ENCODE results near the gene OR51B5. TPM values are rescaled to one million over a fixed set of nuclear protein-coding genes. Genes with fewer than 3 reads are reported as not detected.
"Not testable (repeated sequence)": the region's sequence is repeated elsewhere in the genome, so short reads cannot be mapped to it uniquely, and the experiment has no call there.

Gene OR51B5
- total RNA-seq, 4 donors from 2014 or later = not detected

DNA sequence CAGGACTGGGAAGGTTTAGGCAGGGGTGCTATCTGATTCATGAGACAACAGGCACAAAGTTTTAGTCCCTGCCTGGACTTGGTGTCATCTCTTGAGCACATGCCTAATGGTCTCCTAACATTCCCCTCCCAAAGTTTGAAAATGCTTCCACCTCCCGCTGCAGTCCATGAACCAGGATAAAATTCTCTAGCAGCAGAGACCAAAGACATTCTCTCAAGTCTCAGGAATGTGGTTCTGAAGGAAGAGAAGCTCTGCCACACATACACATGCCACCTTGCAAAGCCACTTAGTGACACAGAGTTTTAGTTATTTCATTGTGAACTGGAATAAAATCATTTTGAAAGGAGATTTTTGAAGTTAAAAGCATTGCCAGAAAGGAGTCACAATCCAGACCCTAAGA is 23.5 kb upstream of the OR51B5 start:
- intact Hi-C loops (cut with DNase I; ENCODE audit: low total_unique reads) (no loop called here), in situ Hi-C loops (cut with MboI; ENCODE audit: low pct_ligation_motif_present in 1 of 4, low pct_unique_long_range_greater_than_20kb in 1 of 4, low sequenced_read_pairs in 3 of 4) (no loop called here)
- Histone ChIP-seq H3K36me3 (no peaks in the 10 kb centered on the region), H3K27me3 (no peaks in the 10 kb centered on the region), H3K27ac (no peak overlapping the region), H3K4me1 (no peaks in the 10 kb centered on the region), H3K9me3 (no peaks in the 10 kb centered on the region), H3K4me3 (no peak overlapping the region)
- DNase-seq = no peak
- 75% methylated on average over 1 of the region's 1 CpG; no CpG with 5 or more reads in 1 of the 2 donors for WGBS, 2 donors (ENCODE audit: low coverage in 1 of 2)
- TF ChIP-seq, protein P1, sequence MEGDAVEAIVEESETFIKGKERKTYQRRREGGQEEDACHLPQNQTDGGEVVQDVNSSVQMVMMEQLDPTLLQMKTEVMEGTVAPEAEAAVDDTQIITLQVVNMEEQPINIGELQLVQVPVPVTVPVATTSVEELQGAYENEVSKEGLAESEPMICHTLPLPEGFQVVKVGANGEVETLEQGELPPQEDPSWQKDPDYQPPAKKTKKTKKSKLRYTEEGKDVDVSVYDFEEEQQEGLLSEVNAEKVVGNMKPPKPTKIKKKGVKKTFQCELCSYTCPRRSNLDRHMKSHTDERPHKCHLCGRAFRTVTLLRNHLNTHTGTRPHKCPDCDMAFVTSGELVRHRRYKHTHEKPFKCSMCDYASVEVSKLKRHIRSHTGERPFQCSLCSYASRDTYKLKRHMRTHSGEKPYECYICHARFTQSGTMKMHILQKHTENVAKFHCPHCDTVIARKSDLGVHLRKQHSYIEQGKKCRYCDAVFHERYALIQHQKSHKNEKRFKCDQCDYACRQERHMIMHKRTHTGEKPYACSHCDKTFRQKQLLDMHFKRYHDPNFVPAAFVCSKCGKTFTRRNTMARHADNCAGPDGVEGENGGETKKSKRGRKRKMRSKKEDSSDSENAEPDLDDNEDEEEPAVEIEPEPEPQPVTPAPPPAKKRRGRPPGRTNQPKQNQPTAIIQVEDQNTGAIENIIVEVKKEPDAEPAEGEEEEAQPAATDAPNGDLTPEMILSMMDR (IDR thresholded peaks at IDR 0.05) = no peak
- TF ChIP-seq POLR2A (IDR thresholded peaks at IDR 0.05) (no peak), EP300 (IDR thresholded peaks at IDR 0.05; ENCODE audit: low read depth) (no peak), POLR2AphosphoS5 (IDR thresholded peaks at IDR 0.05) (no peak)

GRCh38 chr11:5366365-5366764 is 23.0 kb upstream of the OR51B5 start:
- H3K4me3 ChIP-seq; H3K4me1 ChIP-seq; in situ Hi-C loops (cut with MboI; ENCODE audit: low pct_ligation_motif_present in 1 of 4, low pct_unique_long_range_greater_than_20kb in 1 of 4, low sequenced_read_pairs in 3 of 4); H3K27ac ChIP-seq; intact Hi-C loops (cut with DNase I; ENCODE audit: low total_unique reads); H3K36me3 ChIP-seq; H3K27me3 ChIP-seq; H3K9me3 ChIP-seq; DNase-seq: not testable (repeated sequence)
- 83 to 87% methylated on average over 6 of the region's 6 CpGs for WGBS, 2 donors (ENCODE audit: low coverage in 1 of 2)

GRCh38 chr11:5364214-5364613 is 20.9 kb upstream of the OR51B5 start:
- H3K4me3 ChIP-seq = no peak overlapping the region
- H3K36me3 ChIP-seq = no peaks in the 10 kb centered on the region
- in situ Hi-C loops (cut with MboI; ENCODE audit: low pct_ligation_motif_present in 1 of 4, low pct_unique_long_range_greater_than_20kb in 1 of 4, low sequenced_read_pairs in 3 of 4) = no loop called here
- no peak for TF ChIP-seq POLR2A (IDR thresholded peaks at IDR 0.05)
- TF ChIP-seq, protein P1 (IDR thresholded peaks at IDR 0.05) = no peak
- no peak for TF ChIP-seq POLR2AphosphoS5 (IDR thresholded peaks at IDR 0.05)
- TF ChIP-seq EP300 (IDR thresholded peaks at IDR 0.05; ENCODE audit: low read depth) = no peak
- intact Hi-C loops (cut with DNase I; ENCODE audit: low total_unique reads) = no loop called here
- 48% methylated on average over 2 of the region's 2 CpGs; no CpG with 5 or more reads in 1 of the 2 donors for WGBS, 2 donors (ENCODE audit: low coverage in 1 of 2)
- no peaks in the 10 kb centered on the region for H3K4me1 ChIP-seq
- no peak for DNase-seq
- no peaks in the 10 kb centered on the region for H3K27me3 ChIP-seq
- H3K9me3 ChIP-seq = no peaks in the 10 kb centered on the region
- H3K27ac ChIP-seq = no peak overlapping the region

DNA sequence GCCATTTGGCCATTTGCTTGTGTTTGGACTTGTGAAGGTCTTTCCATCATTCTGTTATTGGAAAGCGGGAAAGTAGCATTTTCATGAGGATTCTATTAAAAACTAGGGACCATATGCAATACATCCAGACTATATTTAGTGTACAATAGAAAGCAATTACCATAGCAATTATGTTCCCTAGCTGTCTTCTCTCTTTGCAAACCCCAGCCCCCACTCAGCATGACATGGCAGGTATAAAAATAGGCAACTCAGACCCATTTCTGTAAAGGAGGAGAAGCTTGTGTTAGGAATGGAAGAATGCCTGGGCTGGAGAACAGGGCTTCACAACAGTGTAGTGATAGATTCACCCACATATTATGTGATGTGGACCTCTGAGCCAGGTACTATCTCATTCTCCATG is 20.4 kb upstream of the OR51B5 start:
- Histone ChIP-seq H3K9me3 (no peaks in the 10 kb centered on the region), H3K27me3 (no peaks in the 10 kb centered on the region), H3K36me3 (no peaks in the 10 kb centered on the region), H3K4me1 (no peaks in the 10 kb centered on the region), H3K4me3 (no peak overlapping the region), H3K27ac (no peak overlapping the region)
- in situ Hi-C loops (cut with MboI; ENCODE audit: low pct_ligation_motif_present in 1 of 4, low pct_unique_long_range_greater_than_20kb in 1 of 4, low sequenced_read_pairs in 3 of 4) = no loop called here
- TF ChIP-seq POLR2AphosphoS5 (IDR thresholded peaks at IDR 0.05) (no peak), POLR2A (IDR thresholded peaks at IDR 0.05) (no peak), EP300 (IDR thresholded peaks at IDR 0.05; ENCODE audit: low read depth) (no peak)
- TF ChIP-seq, protein P1 (IDR thresholded peaks at IDR 0.05) = no peak
- intact Hi-C loops (cut with DNase I; ENCODE audit: low total_unique reads) = no loop called here
- 88 to 91% methylated on average over 1 of the region's 1 CpG for WGBS, 2 donors (ENCODE audit: low coverage in 1 of 2)
- no peak for DNase-seq

DNA sequence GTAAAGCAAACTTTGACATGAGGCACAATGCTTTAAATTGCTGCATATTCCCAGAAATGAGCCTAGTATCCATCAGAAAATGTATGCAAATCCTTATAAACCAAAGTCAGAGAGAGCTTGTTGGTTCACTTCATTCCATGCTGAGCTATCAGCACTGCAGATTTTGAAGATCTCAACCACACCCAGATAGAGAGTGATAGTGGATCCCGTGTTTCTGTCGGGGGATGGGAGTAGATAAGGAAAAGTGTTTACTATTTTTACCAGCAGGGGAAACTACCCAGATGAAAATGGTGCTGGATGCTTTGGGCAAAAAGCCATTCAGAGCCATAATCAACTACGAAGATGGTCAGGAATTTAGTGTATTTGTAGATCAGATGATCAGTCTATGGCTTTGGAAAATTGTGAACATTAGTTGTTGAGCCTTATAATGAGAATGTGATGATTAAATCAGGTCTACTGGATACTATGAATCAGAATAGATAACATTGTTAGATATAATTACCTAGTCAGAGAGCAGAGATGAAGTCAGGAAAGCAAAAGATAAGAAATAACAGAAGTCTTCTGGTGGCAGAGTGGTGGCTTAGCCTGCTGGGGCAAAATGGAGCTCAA is 18.8 kb upstream of the OR51B5 start:
- 49 to 74% methylated on average over 3 of the region's 3 CpGs for WGBS, 2 donors (ENCODE audit: low coverage in 1 of 2)
- no peaks in the 10 kb centered on the region for H3K9me3 ChIP-seq
- DNase-seq = no peak
- H3K4me3 ChIP-seq = no peak overlapping the region
- H3K4me1 ChIP-seq = no peaks in the 10 kb centered on the region
- intact Hi-C loops (cut with DNase I; ENCODE audit: low total_unique reads) (no loop called here), in situ Hi-C loops (cut with MboI; ENCODE audit: low pct_ligation_motif_present in 1 of 4, low pct_unique_long_range_greater_than_20kb in 1 of 4, low sequenced_read_pairs in 3 of 4) (no loop called here)
- no peak overlapping the region for H3K27ac ChIP-seq
- no peaks in the 10 kb centered on the region for H3K36me3 ChIP-seq
- H3K27me3 ChIP-seq = no peaks in the 10 kb centered on the region
- TF ChIP-seq EP300 (IDR thresholded peaks at IDR 0.05; ENCODE audit: low read depth) (no peak), POLR2A (IDR thresholded peaks at IDR 0.05) (no peak)

DNA sequence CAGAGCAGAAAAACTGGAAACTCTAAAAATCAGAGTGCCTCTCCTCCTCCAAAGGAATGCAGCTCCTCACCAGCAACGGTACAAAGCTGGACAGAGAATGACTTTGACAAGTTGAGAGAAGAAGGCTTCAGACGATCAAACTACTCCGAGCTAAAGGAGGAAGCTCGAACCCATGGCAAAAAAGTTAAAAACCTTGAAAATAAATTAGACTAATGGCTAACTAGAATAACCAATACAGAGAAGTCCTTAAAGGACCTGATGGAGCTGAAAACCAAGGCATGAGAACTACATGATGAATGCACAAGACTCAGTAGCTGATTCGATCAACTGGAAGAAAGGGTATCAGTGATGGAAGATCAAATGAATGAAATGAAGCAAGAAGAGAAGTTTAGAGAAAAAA is 12.7 kb upstream of the OR51B5 start:
- H3K27ac ChIP-seq; DNase-seq; H3K4me1 ChIP-seq; intact Hi-C loops (cut with DNase I; ENCODE audit: low total_unique reads); H3K36me3 ChIP-seq; in situ Hi-C loops (cut with MboI; ENCODE audit: low pct_ligation_motif_present in 1 of 4, low pct_unique_long_range_greater_than_20kb in 1 of 4, low sequenced_read_pairs in 3 of 4); H3K4me3 ChIP-seq; H3K27me3 ChIP-seq; H3K9me3 ChIP-seq: not testable (repeated sequence)
- WGBS, 2 donors (ENCODE audit: low coverage in 1 of 2) = 81% methylated on average over 5 of the region's 5 CpGs; no CpG with 5 or more reads in 1 of the 2 donors
